HepG2 (cell line): ENCODE results near the gene MCAM. TPM values are rescaled to one million over a fixed set of nuclear protein-coding genes. Genes with fewer than 3 reads are reported as not detected.

Experiments
- ATAC-seq: fragments of 200-7000 bp; cut with Tn5 transposase; 3 replicates; pipeline ENCODE4 v1.9.1; 2020; ENCODE audit warnings: mild to moderate bottlenecking, moderate library complexity
- BruUV-seq: library from RNA; stranded (reverse); fragments of 400-500 nt; replicated peaks from 2 replicates; lab custom pipeline; 2021; lab: Mats Ljungman, UMichigan
- CTCF ChIA-PET: fragments of 300-600 bp; formaldehyde crosslinking; extraction: SDS; loops from one replicate; lab custom pipeline; 2021; ENCODE audit warnings: low total read pairs, inconsistent platforms, low intra/inter-chr PET ratio; lab: Yijun Ruan, JAX
- POLR2A ChIA-PET: fragments of 350-600 bp; sonication (Branson Sonifier 250); formaldehyde crosslinking; loops from one replicate; lab custom pipeline; 2020; ENCODE audit warnings: antibody characterized with exemption, inconsistent platforms; lab: Yijun Ruan, JAX
- DNase-seq: peaks from one replicate; pipeline ENCODE4 v3.0.0-alpha.2; 2015; ENCODE audit warnings: low spot score
- FAIRE-seq: peaks from 3 replicates; lab custom pipeline; 2011; peaks lifted over from hg19 to GRCh38; lab: Jason Lieb, UNC
- H2AFZ ChIP-seq: one replicate; pipeline ENCODE4 v1.6.1; 2011; ENCODE audit warnings: low read length, inconsistent platforms
- H3K27ac ChIP-seq: fragments of 300-600 bp; 3 replicates; pipeline ENCODE4 v1.8.0; 2011; ENCODE audit warnings: mixed run types, mild to moderate bottlenecking, mixed read lengths, low read length, inconsistent platforms; ENCODE audit not compliant: insufficient read depth; ENCODE audit errors: extremely low read length
- H3K27me3 ChIP-seq, 2 experiments: fragments of 200-600 bp in 1 of 2; 2 replicates in 1 of 2; 3 replicates in 1 of 2; pipeline versions ENCODE4 v1.6.0 to v1.8.0; 2011; ENCODE audit warnings: low read length in 2 of 2, mild to moderate bottlenecking in 2 of 2, moderate library complexity in 2 of 2, inconsistent platforms in 1 of 2; ENCODE audit not compliant: insufficient read depth in 2 of 2, control insufficient read depth in 1 of 2
- H3K36me3 ChIP-seq, 2 experiments: fragments of 200-600 bp in 1 of 2; replicated peaks in 1 of 2; 2 replicates in 1 of 2; 3 replicates in 1 of 2; pipeline versions ENCODE4 v1.5.1 to v1.8.0; 2011; ENCODE audit warnings: low read length in 2 of 2, inconsistent platforms in 1 of 2; ENCODE audit not compliant: insufficient read depth in 2 of 2, control insufficient read depth in 1 of 2
- H3K4me1 ChIP-seq: 2 replicates; pipeline ENCODE4 v1.5.1; 2012; ENCODE audit warnings: low read length, inconsistent platforms; ENCODE audit not compliant: insufficient read depth
- H3K4me2 ChIP-seq: 2 replicates; pipeline ENCODE4 v1.6.0; 2011; ENCODE audit warnings: low read depth, low read length, inconsistent platforms
- H3K4me3 ChIP-seq, 3 experiments: fragments of 200-600 bp in 1 of 3; sonication (generic), shearing (Covaris generic) in 1 of 3; replicated peaks in 1 of 3; 2 replicates each; pipeline ENCODE4 v1.5.1; 2011 to 2016; ENCODE audit warnings: low read length in 3 of 3, inconsistent platforms in 2 of 3, low read depth in 2 of 3, mild to moderate bottlenecking in 2 of 3, control low read depth in 1 of 3, mixed read lengths in 1 of 3; ENCODE audit not compliant: insufficient read depth in 1 of 3
- H3K79me2 ChIP-seq: one replicate; pipeline ENCODE4 v1.6.1; 2011; ENCODE audit warnings: low read length, inconsistent platforms; ENCODE audit not compliant: insufficient read depth
- H3K9ac ChIP-seq: 2 replicates; pipeline ENCODE4 v1.6.0; 2011; ENCODE audit warnings: mild to moderate bottlenecking, low read depth, low read length, inconsistent platforms; ENCODE audit not compliant: insufficient read depth
- H3K9me3 ChIP-seq: 2 replicates; pipeline ENCODE4 v1.5.1; 2012; ENCODE audit warnings: mild to moderate bottlenecking, low read length
- H4K20me1 ChIP-seq: 2 replicates; pipeline ENCODE4 v1.6.0; 2011; ENCODE audit warnings: inconsistent platforms, mild to moderate bottlenecking, low read length, moderate library complexity; ENCODE audit not compliant: insufficient read depth
- CEBPB ChIP-seq: IDR thresholded peaks from 2 replicates; pipeline ENCODE4 v1.6.1; 2011; ENCODE audit warnings: low read depth, low read length, improper control_type of control experiment, borderline replicate concordance
- CTCF ChIP-seq: sonication (generic); formaldehyde crosslinking; IDR thresholded peaks from 2 replicates; pipeline ENCODE4 v1.5.0; 2020; ENCODE audit warnings: mild to moderate bottlenecking, missing genetic modification reagents, moderate library complexity
- NKX3-1 ChIP-seq: sonication (generic); formaldehyde crosslinking; IDR thresholded peaks from 2 replicates; pipeline ENCODE4 v1.5.0; 2020; ENCODE audit warnings: missing genetic modification reagents
- PHF5A ChIP-seq: IDR thresholded peaks from one replicate; pipeline ENCODE4 v1.6.1; 2018; ENCODE audit warnings: low read depth, missing genetic modification reagents; ENCODE audit not compliant: unreplicated experiment
- ZNF563 ChIP-seq: sonication (generic); formaldehyde crosslinking; IDR thresholded peaks from 2 replicates; pipeline ENCODE4 v1.8.0; 2022; ENCODE audit warnings: mild to moderate bottlenecking, moderate library complexity, missing genetic modification reagents
- WGBS: methylation state at CpG from one replicate; pipeline ENCODE4 v1.1.6; 2017; ENCODE audit warnings: low lambda C conversion rate; 5-methylcytosine and 5-hydroxymethylcytosine counted together
- in situ Hi-C: cut with HindIII; loops from 2 replicates; pipeline ENCODE4 v1.10.0; 2017; ENCODE audit warnings: low pct_unique_long_range_greater_than_20kb; ENCODE audit not compliant: extremely low pct_ligation_motif_present
- intact Hi-C: fragments of 100-400 bp; cut with micrococcal nuclease; formaldehyde crosslinking; loops from one replicate; pipeline ENCODE4 v1.10.0; 2022; ENCODE audit not compliant: unreplicated experiment
- polyA plus RNA-seq, 8 experiments: library from polyadenylated mRNA; depleted of rRNA in 3 of 8; stranded (reverse) in 7 of 8; unstranded in 1 of 8; fragments of >200 nt; fragmentation: Illumina TruSeq in 4 of 8; extraction: Trizol in 4 of 8; gene quantifications; 2 replicates each; pipeline versions ENCODE4 v1.2.1 to v1.2.3, GENCODE V29; 2011 to 2016; ENCODE audit warnings: low read depth in 4 of 8, missing spikeins in 1 of 8, mixed read lengths in 1 of 8; ENCODE audit not compliant: insufficient read depth in 1 of 8
- total RNA-seq, 5 experiments: library from RNA; depleted of rRNA; stranded (reverse); fragments of >200 nt; fragmentation: Illumina TruSeq; extraction: Trizol; gene quantifications; 2 replicates each; pipeline ENCODE4 v1.2.3, GENCODE V29; 2016; ENCODE audit warnings: low read depth in 1 of 5
- TF ChIP-seq, protein P1 (sequence below): sonication (generic); formaldehyde crosslinking; IDR thresholded peaks from 2 replicates; pipeline ENCODE4 v1.5.0; 2020; ENCODE audit warnings: mild to moderate bottlenecking, missing genetic modification reagents, borderline replicate concordance

The MCAM gene
- total and polyA plus RNA-seq, 2 of the 13 experiments (the other 11 are each of a cell fraction or from before 2014, with no cell fraction given), result 12.1 to 15.2 TPM

DNA sequence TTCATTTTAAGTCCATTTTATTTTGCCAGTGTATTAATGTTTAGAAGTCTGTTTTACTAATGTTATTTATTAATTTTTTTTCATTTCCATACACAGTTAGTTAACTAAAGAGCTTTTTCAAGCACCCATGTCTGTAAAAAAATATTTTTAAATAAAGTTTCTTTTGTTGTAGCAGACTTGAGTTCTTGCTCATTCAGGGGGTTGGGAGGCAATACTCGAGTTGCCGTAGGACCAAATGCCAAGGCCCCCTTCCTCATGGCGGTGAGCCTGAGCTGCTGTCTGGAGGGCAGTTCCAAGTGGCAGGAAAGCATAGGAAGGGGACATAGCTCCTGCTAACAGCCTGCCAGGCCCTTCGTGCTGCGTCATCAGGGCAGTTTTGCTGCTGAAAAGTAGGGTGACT, 9.0 kb downstream of the MCAM start:
- in situ Hi-C loops, result no loop called here
- no TSS peak for BruUV-seq
- no peak for FAIRE-seq

DNA sequence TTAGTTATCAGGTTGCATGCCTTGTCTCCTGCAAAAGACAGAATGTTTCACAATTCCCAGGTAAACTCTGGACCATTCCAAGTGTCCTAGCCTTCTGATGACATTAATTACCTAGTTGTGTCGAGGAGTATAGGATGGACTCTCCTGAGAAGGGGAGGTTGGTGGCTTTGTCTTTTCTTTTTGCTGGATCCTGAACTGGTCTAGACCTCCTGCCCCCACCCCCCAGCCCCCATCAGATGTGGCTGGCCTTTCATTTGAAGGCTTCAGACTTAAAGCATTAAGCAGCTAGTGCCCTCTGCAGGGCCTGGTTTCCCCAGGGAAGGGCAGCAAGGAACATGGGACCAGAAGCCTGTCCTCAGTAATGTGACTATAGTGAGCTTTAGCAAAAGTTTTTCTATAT, 9.7 kb downstream of the MCAM start:
- H3K27ac ChIP-seq, result no peak overlapping the region
- BruUV-seq, result no TSS peak
- H3K4me2 ChIP-seq, result no peak overlapping the region
- intact Hi-C loops (no loop called here), in situ Hi-C loops (no loop called here)
- H3K9me3 ChIP-seq, result no peaks in the 10 kb centered on the region
- H4K20me1 ChIP-seq, result no peaks in the 10 kb centered on the region
- ATAC-seq (peak; percentile 21; the same call in 1 of the 3 replicates), DNase-seq (no peak), FAIRE-seq (peak; percentile 21)
- WGBS, result 50% methylated on average over 1 of the region's 1 CpG
- H3K79me2 ChIP-seq, result no peaks in the 10 kb centered on the region
- no peak overlapping the region for H2AFZ ChIP-seq
- H3K36me3 ChIP-seq, result peaks cover 3% of the 10 kb centered on the region in 2 experiments; a peak in 3 of 5 replicates
- ChIA-PET POLR2A (interaction anchor here (1.0 to 2.8 kb wide), 3 partner anchors 10 to 69 kb away, joined by 3 to 9 read pairs (median 6); partner anchors contain the start of gene MCAM), CTCF (no interaction called here)
- no peak overlapping the region for H3K4me3 ChIP-seq
- H3K9ac ChIP-seq, result no peak overlapping the region
- no peaks in the 10 kb centered on the region for H3K27me3 ChIP-seq
- H3K4me1 ChIP-seq, result peaks cover 22% of the 10 kb centered on the region
- TF ChIP-seq CEBPB (peak; percentile 14; the same call in 1 of the 2 replicates), CTCF (CRISPR knock-in tag) (peak; percentile 28; the same call in 1 of the 2 replicates), PHF5A (CRISPR knock-in tag) (no peak)

More for the DNA sequence above, 9.0 kb downstream of the MCAM start:
- intact Hi-C loops, result no loop called here
- ChIA-PET POLR2A (interaction anchor here (1.1 to 2.8 kb wide), 3 partner anchors 9 to 11 kb away, joined by 3 to 9 read pairs (median 6); partner anchors contain the start of gene MCAM), CTCF (no interaction called here)
- H3K9me3 ChIP-seq, result no peaks in the 10 kb centered on the region
- H3K4me1 ChIP-seq, result peaks cover 22% of the 10 kb centered on the region
- H3K79me2 ChIP-seq, result no peaks in the 10 kb centered on the region
- ATAC-seq, result no peak
- no peak overlapping the region for H3K9ac ChIP-seq
- no peak overlapping the region for H3K4me3 ChIP-seq
- peaks cover 3% of the 10 kb centered on the region in 2 experiments; a peak in 2 of 5 replicates for H3K36me3 ChIP-seq
- H3K27me3 ChIP-seq, result no peaks in the 10 kb centered on the region
- WGBS, result 91% methylated on average over 3 of the region's 5 CpGs
- DNase-seq, result no peak
- TF ChIP-seq ZNF563 (CRISPR knock-in tag) (no peak), NKX3-1 (CRISPR knock-in tag) (no peak)
- TF ChIP-seq, protein P1, sequence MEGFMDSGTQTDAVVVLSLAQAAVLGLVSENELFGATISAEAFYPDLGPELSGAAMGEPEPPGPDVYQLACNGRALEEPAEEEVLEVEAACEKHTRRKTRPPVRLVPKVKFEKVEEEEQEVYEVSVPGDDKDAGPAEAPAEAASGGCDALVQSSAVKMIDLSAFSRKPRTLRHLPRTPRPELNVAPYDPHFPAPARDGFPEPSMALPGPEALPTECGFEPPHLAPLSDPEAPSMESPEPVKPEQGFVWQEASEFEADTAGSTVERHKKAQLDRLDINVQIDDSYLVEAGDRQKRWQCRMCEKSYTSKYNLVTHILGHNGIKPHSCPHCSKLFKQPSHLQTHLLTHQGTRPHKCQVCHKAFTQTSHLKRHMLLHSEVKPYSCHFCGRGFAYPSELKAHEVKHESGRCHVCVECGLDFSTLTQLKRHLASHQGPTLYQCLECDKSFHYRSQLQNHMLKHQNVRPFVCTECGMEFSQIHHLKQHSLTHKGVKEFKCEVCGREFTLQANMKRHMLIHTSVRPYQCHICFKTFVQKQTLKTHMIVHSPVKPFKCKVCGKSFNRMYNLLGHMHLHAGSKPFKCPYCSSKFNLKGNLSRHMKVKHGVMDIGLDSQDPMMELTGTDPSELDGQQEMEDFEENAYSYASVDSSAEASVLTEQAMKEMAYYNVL, result no peak
- H3K4me2 ChIP-seq, result no peak overlapping the region
- H2AFZ ChIP-seq, result no peak overlapping the region
- no peak overlapping the region for H3K27ac ChIP-seq
- H4K20me1 ChIP-seq, result no peaks in the 10 kb centered on the region
